GM21381 (cell line): Measurements from ENCODE around the gene NDUFV2.

ENCODE experiments used
- ATAC-seq: cut with Tn5 transposase; IDR thresholded peaks from one replicate; pipeline ENCODE4 v1.9.1; 2021; ENCODE audit warnings: mild to moderate bottlenecking, moderate library complexity; ENCODE audit not compliant: unreplicated experiment

Gene NDUFV2

GRCh38 chr18:9113468-9114149 lies 11.1 kb downstream of the NDUFV2 start:
- ATAC-seq, result no peak

GRCh38 chr18:9115984-9116383 lies 13.5 kb downstream of the NDUFV2 start:
- no peak for ATAC-seq

GRCh38 chr18:9117980-9118841 lies 15.7 kb downstream of the NDUFV2 start:
- no peak for ATAC-seq

- no peak for ATAC-seq
These were observed 18.3 kb downstream of the NDUFV2 start for GRCh38 chr18:9120796-9121195.

GRCh38 chr18:9123520-9123919 lies 21.0 kb downstream of the NDUFV2 start:
- no peak for ATAC-seq

- ATAC-seq, result no peak
These were observed 22.3 kb downstream of the NDUFV2 start for GRCh38 chr18:9124824-9125223.

- ATAC-seq, result no peak
These were observed 23.8 kb downstream of the NDUFV2 start for GRCh38 chr18:9126337-9126736.

- ATAC-seq, result no peak
These were observed 27.7 kb downstream of the NDUFV2 start for GRCh38 chr18:9130195-9130594.

GRCh38 chr18:9130806-9131205 lies 28.3 kb downstream of the NDUFV2 start:
- no peak for ATAC-seq

- no peak for ATAC-seq
These were observed 30.1 kb downstream of the NDUFV2 start for GRCh38 chr18:9132628-9133027.

GRCh38 chr18:9133225-9133624 lies 30.7 kb downstream of the NDUFV2 start:
- no peak for ATAC-seq

- no peak for ATAC-seq
These were observed 32.8 kb downstream of the NDUFV2 start for GRCh38 chr18:9135081-9135911.

GRCh38 chr18:9135912-9136314 lies 33.4 kb downstream of the NDUFV2 start:
- ATAC-seq, result peak; percentile 14

- ATAC-seq, result peak; percentile 68
These were observed 34.0 kb downstream of the NDUFV2 start, which contains the start of gene ANKRD12 for GRCh38 chr18:9136315-9137155. Gene ANKRD12, plus strand, starts transcription at chr18:9136781. Its CDS starts 45,652 bp downstream, at chr18:9182433.

- peak; percentile 36 for ATAC-seq
These were observed 34.9 kb downstream of the NDUFV2 start for GRCh38 chr18:9137168-9138066.

- ATAC-seq, result no peak
These were observed 37.0 kb downstream of the NDUFV2 start for GRCh38 chr18:9139400-9140039.

GRCh38 chr18:9140381-9140780 lies 37.9 kb downstream of the NDUFV2 start:
- no peak for ATAC-seq

- no peak for ATAC-seq
These were observed 38.5 kb downstream of the NDUFV2 start for GRCh38 chr18:9140984-9141383.

- ATAC-seq, result no peak
These were observed 43.7 kb downstream of the NDUFV2 start for GRCh38 chr18:9146224-9146623.
